GM04504 (cell line): ENCODE data around the gene PCMTD2.
"Not testable (repeated sequence)": the region's sequence is repeated elsewhere in the genome, so short reads cannot be mapped to it uniquely, and the experiment has no call there.

Experiments used
- DNase-seq: peaks from one replicate; pipeline ENCODE4 v3.0.0-alpha.2; 2012; ENCODE audit warnings: low read depth

The PCMTD2 gene

GRCh38 chr20:64256282-64256935 lies 861 bp downstream of the PCMTD2 start:
- no peak for DNase-seq

GRCh38 chr20:64257107-64257757 lies 1.7 kb downstream of the PCMTD2 start:
- DNase-seq = no peak

GRCh38 chr20:64258071-64258823 lies 2.7 kb downstream of the PCMTD2 start:
- no peak for DNase-seq

- DNase-seq = no peak
Measured at GRCh38 chr20:64260239-64260638, 4.7 kb downstream of the PCMTD2 start.

GRCh38 chr20:64261138-64261537 lies 5.6 kb downstream of the PCMTD2 start:
- peak; percentile 63 for DNase-seq

GRCh38 chr20:64264091-64264490 lies 8.5 kb downstream of the PCMTD2 start:
- DNase-seq = no peak

- DNase-seq = no peak
Measured at GRCh38 chr20:64265201-64265600, 9.7 kb downstream of the PCMTD2 start.

GRCh38 chr20:64266988-64267387 lies 11.4 kb downstream of the PCMTD2 start:
- no peak for DNase-seq

GRCh38 chr20:64268174-64268573 lies 12.6 kb downstream of the PCMTD2 start:
- DNase-seq = no peak

GRCh38 chr20:64269604-64270411 lies 14.3 kb downstream of the PCMTD2 start:
- no peak for DNase-seq

GRCh38 chr20:64271636-64272035 lies 16.1 kb downstream of the PCMTD2 start:
- no peak for DNase-seq

- no peak for DNase-seq
Measured at GRCh38 chr20:64273109-64273508, 17.6 kb downstream of the PCMTD2 start.

GRCh38 chr20:64276817-64277216 lies 21.3 kb downstream of the PCMTD2 start:
- DNase-seq = no peak

GRCh38 chr20:64277571-64278316 lies 22.2 kb downstream of the PCMTD2 start:
- DNase-seq = no peak

- no peak for DNase-seq
Measured at GRCh38 chr20:64278317-64278681, 22.8 kb downstream of the PCMTD2 start.

GRCh38 chr20:64279826-64280459 lies 24.4 kb downstream of the PCMTD2 start:
- no peak for DNase-seq

GRCh38 chr20:64280460-64280843 lies 24.9 kb downstream of the PCMTD2 start:
- DNase-seq = no peak

GRCh38 chr20:64283646-64284045 lies 28.1 kb downstream of the PCMTD2 start:
- no peak for DNase-seq

GRCh38 chr20:64285579-64286446 lies 30.3 kb downstream of the PCMTD2 start:
- not testable (repeated sequence) for DNase-seq
